HG03108 (cell line): ENCODE results near the gene SDHA.

Experiments used
- ATAC-seq: cut with Tn5 transposase; IDR thresholded peaks from one replicate; pipeline ENCODE4 v1.9.1; 2021; ENCODE audit warnings: moderate library complexity; ENCODE audit not compliant: unreplicated experiment

Gene SDHA

GRCh38 chr5:217494-218456, at the start of gene SDHA, which contains the start of gene CCDC127:
SDHA (plus strand) TSS chr5:218320; CDS start chr5:218356, 36 bp downstream.
CCDC127 (minus strand) TSS chr5:218153; CDS start chr5:216849, 1,304 bp downstream.
- peak; percentile 65 for ATAC-seq

- no peak for ATAC-seq
Observed at GRCh38 chr5:169071-169727, 48.9 kb upstream of the SDHA start.

GRCh38 chr5:169728-170094, 48.4 kb upstream of the SDHA start:
- no peak for ATAC-seq

GRCh38 chr5:170971-171800, 46.9 kb upstream of the SDHA start:
- no peak for ATAC-seq

- ATAC-seq, result no peak
Observed at GRCh38 chr5:171801-172331, 46.3 kb upstream of the SDHA start.

GRCh38 chr5:172421-172820, 45.7 kb upstream of the SDHA start:
- ATAC-seq, result no peak

- ATAC-seq, result no peak
Observed at GRCh38 chr5:172841-173251, 45.3 kb upstream of the SDHA start.

GRCh38 chr5:173392-174290, 44.5 kb upstream of the SDHA start:
- no peak for ATAC-seq

GRCh38 chr5:174291-174600, 43.9 kb upstream of the SDHA start:
- ATAC-seq, result no peak

- ATAC-seq, result no peak
Observed at GRCh38 chr5:174876-175465, 43.1 kb upstream of the SDHA start.

- ATAC-seq, result no peak
Observed at GRCh38 chr5:176296-176823, 41.8 kb upstream of the SDHA start.

GRCh38 chr5:178110-178509, 40.0 kb upstream of the SDHA start:
- ATAC-seq, result no peak

- ATAC-seq, result no peak
Observed at GRCh38 chr5:179401-179800, 38.7 kb upstream of the SDHA start.

GRCh38 chr5:180286-180918, 37.7 kb upstream of the SDHA start:
- no peak for ATAC-seq

- no peak for ATAC-seq
Observed at GRCh38 chr5:181160-181559, 37.0 kb upstream of the SDHA start.

GRCh38 chr5:181566-181965, 36.6 kb upstream of the SDHA start:
- ATAC-seq, result no peak

- ATAC-seq, result no peak
Observed at GRCh38 chr5:182126-182525, 36.0 kb upstream of the SDHA start.

- ATAC-seq, result no peak
Observed at GRCh38 chr5:184471-184870, 33.6 kb upstream of the SDHA start.
